Caco-2 (cell line): ENCODE data around the gene SLC23A3. TPM values are rescaled to one million over a fixed set of nuclear protein-coding genes. Genes with fewer than 3 reads are reported as not detected.

ENCODE experiments used
- BruUV-seq: library from RNA; stranded (reverse); fragments of 400-500 nt; replicated peaks from 2 replicates; lab custom pipeline; 2021; lab: Mats Ljungman, UMichigan
- CTCF ChIA-PET: fragments of 300-600 bp; sonication (Branson Sonifier 250); formaldehyde crosslinking; loops from one replicate; lab custom pipeline; 2022; ENCODE audit warnings: antibody characterized with exemption; lab: Charles Lee
- POLR2A ChIA-PET: fragments of 300-600 bp; sonication (Branson Sonifier 250); formaldehyde crosslinking; loops from one replicate; lab custom pipeline; 2022; ENCODE audit warnings: antibody characterized with exemption; lab: Charles Lee
- DNase-seq, 2 experiments: peaks; one replicate each; pipeline versions ENCODE4 v3.0.0 to v3.0.0-alpha.2; 2020 to 2022
- H3K27me3 ChIP-seq: replicated peaks from 2 replicates; pipeline ENCODE4 v1.6.0; 2011; ENCODE audit warnings: low read length; ENCODE audit not compliant: control insufficient read depth, insufficient read depth
- H3K36me3 ChIP-seq: 2 replicates; pipeline ENCODE4 v1.5.1; 2011; ENCODE audit warnings: low read length; ENCODE audit not compliant: control insufficient read depth, insufficient read depth
- H3K4me1 ChIP-seq: fragments of 250-450 bp; sonication (Bioruptor Pico); 2 replicates; pipeline ENCODE4 v1.5.1; 2020; ENCODE audit warnings: mild to moderate bottlenecking
- H3K4me3 ChIP-seq: 2 replicates; pipeline ENCODE4 v1.5.1; 2011; ENCODE audit warnings: low read depth, mild to moderate bottlenecking, control low read depth, low read length
- H3K9me3 ChIP-seq: fragments of 250-450 bp; sonication (Bioruptor Pico); 2 replicates; pipeline ENCODE4 v1.5.1; 2020; ENCODE audit warnings: mild to moderate bottlenecking, moderate library complexity
- H3K27ac Mint-ChIP-seq: one replicate; pipeline ENCODE4 v1.8.0; 2022; ENCODE audit warnings: mixed read lengths; ENCODE audit not compliant: unreplicated experiment
- H3K27me3 Mint-ChIP-seq: one replicate; pipeline ENCODE4 v1.8.0; 2022; ENCODE audit warnings: mixed read lengths; ENCODE audit not compliant: insufficient read depth, unreplicated experiment
- H3K36me3 Mint-ChIP-seq: one replicate; pipeline ENCODE4 v1.8.0; 2022; ENCODE audit warnings: mild to moderate bottlenecking, mixed read lengths; ENCODE audit not compliant: insufficient read depth, unreplicated experiment
- H3K4me1 Mint-ChIP-seq: one replicate; pipeline ENCODE4 v1.8.0; 2022; ENCODE audit warnings: low read depth, mixed read lengths; ENCODE audit not compliant: unreplicated experiment
- H3K4me3 Mint-ChIP-seq: one replicate; pipeline ENCODE4 v1.8.0; 2022; ENCODE audit warnings: mild to moderate bottlenecking, moderate library complexity, mixed read lengths; ENCODE audit not compliant: unreplicated experiment
- H3K9me3 Mint-ChIP-seq: one replicate; pipeline ENCODE4 v1.8.0; 2022; ENCODE audit warnings: mixed read lengths; ENCODE audit not compliant: unreplicated experiment
- CTCF ChIP-seq, 2 experiments: fragments of 200-600 bp in 1 of 2; IDR thresholded peaks; 1 replicate in 1 of 2; 2 replicates in 1 of 2; pipeline versions ENCODE4 v1.5.1 to v1.8.0; 2011 to 2022; ENCODE audit warnings: antibody characterized with exemption in 1 of 2, control low read depth in 1 of 2, inconsistent platforms in 1 of 2, low read depth in 1 of 2, low read length in 1 of 2, mild to moderate bottlenecking in 1 of 2, moderate library complexity in 1 of 2; ENCODE audit not compliant: insufficient read depth in 1 of 2, severe bottlenecking in 1 of 2, unreplicated experiment in 1 of 2
- intact Hi-C: fragments of 100-400 bp; cut with micrococcal nuclease; formaldehyde crosslinking; loops from one replicate; pipeline ENCODE4 v1.10.0; 2022; ENCODE audit not compliant: unreplicated experiment
- total RNA-seq: library from RNA; stranded (reverse); gene quantifications from 2 replicates; pipeline ENCODE4 v1.2.3, GENCODE V29; 2022

Gene SLC23A3
- total RNA-seq, 1 experiment from 2014 or later = 7.1 TPM

GRCh38 chr2:219131327-219131726 lies 38.5 kb downstream of the SLC23A3 start:
- H3K4me3 ChIP-seq = no peak overlapping the region
- Mint-ChIP-seq H3K36me3 (peaks cover 6% of the 10 kb centered on the region), H3K4me3 (no peak overlapping the region), H3K9me3 (no peaks in the 10 kb centered on the region), H3K27ac (no peak overlapping the region), H3K27me3 (no peaks in the 10 kb centered on the region), H3K4me1 (peaks cover 32% of the 10 kb centered on the region)
- H3K27me3 ChIP-seq = no peaks in the 10 kb centered on the region
- POLR2A ChIA-PET = no interaction called here
- intact Hi-C loops = no loop called here
- CTCF ChIA-PET = interaction anchor here (0.6 to 1.1 kb wide), 2 partner anchors 65 to 102 kb away, joined by 5 read pairs; no protein-coding TSS in a partner anchor
- peaks cover 33% of the 10 kb centered on the region for H3K4me1 ChIP-seq
- BruUV-seq = no TSS peak
- DNase-seq = no peak
- no peaks in the 10 kb centered on the region for H3K9me3 ChIP-seq
- no peak for TF ChIP-seq CTCF (IDR thresholded peaks at IDR 0.05; ENCODE audit: insufficient read depth in 1 of 2, low read depth in 1 of 2, low read length in 1 of 2, severe bottlenecking in 1 of 2, unreplicated experiment in 1 of 2)
- no peaks in the 10 kb centered on the region for H3K36me3 ChIP-seq

GRCh38 chr2:219129589-219129988 lies 40.2 kb downstream of the SLC23A3 start:
- no TSS peak for BruUV-seq
- Histone ChIP-seq H3K27me3 (no peaks in the 10 kb centered on the region), H3K9me3 (no peaks in the 10 kb centered on the region), H3K4me3 (no peak overlapping the region), H3K4me1 (peaks cover 49% of the 10 kb centered on the region), H3K36me3 (no peaks in the 10 kb centered on the region)
- no peak for DNase-seq
- H3K9me3 Mint-ChIP-seq = no peaks in the 10 kb centered on the region
- no peaks in the 10 kb centered on the region for H3K27me3 Mint-ChIP-seq
- H3K4me3 Mint-ChIP-seq = no peak overlapping the region
- intact Hi-C loops = no loop called here
- CTCF ChIA-PET = interaction anchor here (0.6 to 2.8 kb wide), 3 partner anchors 25 to 129 kb away, joined by 4 to 18 read pairs (median 5); no protein-coding TSS in a partner anchor
- POLR2A ChIA-PET = no interaction called here
- peaks cover 6% of the 10 kb centered on the region for H3K36me3 Mint-ChIP-seq
- TF ChIP-seq CTCF (IDR thresholded peaks at IDR 0.05; ENCODE audit: insufficient read depth in 1 of 2, low read depth in 1 of 2, low read length in 1 of 2, severe bottlenecking in 1 of 2, unreplicated experiment in 1 of 2) = no peak
- no peak overlapping the region for H3K27ac Mint-ChIP-seq
- peaks cover 48% of the 10 kb centered on the region for H3K4me1 Mint-ChIP-seq

GRCh38 chr2:219128396-219128795 lies 41.4 kb downstream of the SLC23A3 start:
- Mint-ChIP-seq H3K9me3 (no peaks in the 10 kb centered on the region), H3K27ac (peak overlapping the region; percentile 40), H3K4me3 (no peak overlapping the region), H3K27me3 (no peaks in the 10 kb centered on the region), H3K4me1 (peaks cover 50% of the 10 kb centered on the region), H3K36me3 (peaks cover 6% of the 10 kb centered on the region)
- no TSS peak for BruUV-seq
- DNase-seq = no peak
- ChIA-PET CTCF (interaction anchor here (0.9 to 2.8 kb wide), 9 partner anchors 13 to 167 kb away, joined by 3 to 18 read pairs (median 3); no protein-coding TSS in a partner anchor), POLR2A (interaction anchor here (1.6 kb wide), 1 partner anchor 16 kb away, joined by 3 read pairs; no protein-coding TSS in a partner anchor)
- peaks cover 61% of the 10 kb centered on the region for H3K4me1 ChIP-seq
- no peaks in the 10 kb centered on the region for H3K36me3 ChIP-seq
- no peak overlapping the region for H3K4me3 ChIP-seq
- H3K9me3 ChIP-seq = no peaks in the 10 kb centered on the region
- intact Hi-C loops = no loop called here
- H3K27me3 ChIP-seq = no peaks in the 10 kb centered on the region
- TF ChIP-seq CTCF (IDR thresholded peaks at IDR 0.05; ENCODE audit: insufficient read depth in 1 of 2, low read depth in 1 of 2, low read length in 1 of 2, severe bottlenecking in 1 of 2, unreplicated experiment in 1 of 2) = no peak
